K562 (cell line): ENCODE data around the gene LCNL1. TPM values are rescaled to one million over a fixed set of nuclear protein-coding genes. Genes with fewer than 3 reads are reported as not detected.
A peak's percentile ranks its signal among the peaks of the same experiment; 100 is the strongest.

Experiments
- ARNT ChIP-seq, 2 experiments: fragments of 450-650 bp; IDR thresholded peaks; 2 replicates each; pipeline ENCODE4 v1.6.1; 2016; ENCODE audit warnings: mild to moderate bottlenecking in 1 of 2
- BCL6 ChIP-seq: fragments of 250-450 bp; sonication (Bioruptor Pico); IDR thresholded peaks from 2 replicates; pipeline ENCODE4 v1.4.0; 2020
- BRD9 ChIP-seq: fragments of 450-650 bp; IDR thresholded peaks from 2 replicates; pipeline ENCODE4 v1.6.1; 2018; ENCODE audit warnings: low read depth; ENCODE audit not compliant: partially characterized antibody
- DDX20 ChIP-seq: fragments of 450-650 bp; IDR thresholded peaks from 2 replicates; pipeline ENCODE4 v1.6.1; 2016; ENCODE audit warnings: missing genetic modification characterization, low read depth, mild to moderate bottlenecking, missing compliant biosample characterization, moderate library complexity
- MCM2 ChIP-seq: fragments of 450-650 bp; IDR thresholded peaks from 2 replicates; pipeline ENCODE4 v1.6.1; 2017; ENCODE audit warnings: low read depth, mild to moderate bottlenecking
- MED1 ChIP-seq: sonication (generic); formaldehyde crosslinking; IDR thresholded peaks from 2 replicates; pipeline ENCODE4 v1.8.1; 2023; ENCODE audit warnings: missing genetic modification reagents, borderline replicate concordance
- MLX ChIP-seq, 2 experiments: fragments of 450-650 bp in 1 of 2; sonication (generic) in 1 of 2; formaldehyde crosslinking; conservative IDR thresholded peaks; 2 replicates each; pipeline versions ENCODE4 v1.4.0 to v1.8.1; 2020 to 2022; ENCODE audit warnings: mild to moderate bottlenecking in 1 of 2, missing genetic modification reagents in 1 of 2
- POU5F1 ChIP-seq: fragments of 150-350 bp; IDR thresholded peaks from 2 replicates; pipeline ENCODE4 v1.6.1; 2014; ENCODE audit warnings: borderline replicate concordance, low read length, low read depth, mild to moderate bottlenecking; ENCODE audit not compliant: partially characterized antibody
- ZNF347 ChIP-seq: fragments of 450-650 bp; formaldehyde crosslinking; IDR thresholded peaks from 2 replicates; pipeline ENCODE4 v1.4.0; 2020; ENCODE audit warnings: low read depth, mild to moderate bottlenecking, moderate library complexity
- ZNF436 ChIP-seq: fragments of 250-450, 450-650 bp; sonication (Bioruptor Pico); formaldehyde crosslinking; IDR thresholded peaks from 2 replicates; pipeline ENCODE4 v1.7.0; 2020; ENCODE audit warnings: mild to moderate bottlenecking
- polyA plus RNA-seq, 8 experiments: library from polyadenylated mRNA; depleted of rRNA in 4 of 8; stranded (reverse) in 5 of 8; unstranded in 3 of 8; fragments of >200 nt; fragmentation: Nextera tagmentation in 2 of 8; fragmentation: Illumina TruSeq in 1 of 8; extraction: Ambion mirVana in 2 of 8; extraction: Trizol in 1 of 8; gene quantifications; 2 replicates each; pipeline versions ENCODE4 v1.2.1 to v1.2.3, GENCODE V29; 2011 to 2014; ENCODE audit warnings: inconsistent platforms in 1 of 8, missing spikeins in 1 of 8
- total RNA-seq, 7 experiments: library from RNA; depleted of rRNA in 6 of 7; stranded (reverse); fragments of >200 nt in 6 of 7; fragmentation: Illumina TruSeq in 2 of 7; extraction: Trizol in 2 of 7; gene quantifications; 2 replicates each; pipeline versions ENCODE4 v1.2.1 to v1.2.3, GENCODE V29; 2011 to 2021; ENCODE audit warnings: low replicate concordance in 1 of 7
- TF ChIP-seq, protein P1 (sequence below): fragments of 450-650 bp; IDR thresholded peaks from 2 replicates; pipeline ENCODE4 v1.6.1; 2016; ENCODE audit warnings: mild to moderate bottlenecking, moderate library complexity

The LCNL1 gene
- total and polyA plus RNA-seq, 9 of the 15 experiments (the other 6 are each of a cell fraction or from before 2014, with no cell fraction given) = 0.04 to 0.16 (median 0.04) TPM; not detected in 4

DNA sequence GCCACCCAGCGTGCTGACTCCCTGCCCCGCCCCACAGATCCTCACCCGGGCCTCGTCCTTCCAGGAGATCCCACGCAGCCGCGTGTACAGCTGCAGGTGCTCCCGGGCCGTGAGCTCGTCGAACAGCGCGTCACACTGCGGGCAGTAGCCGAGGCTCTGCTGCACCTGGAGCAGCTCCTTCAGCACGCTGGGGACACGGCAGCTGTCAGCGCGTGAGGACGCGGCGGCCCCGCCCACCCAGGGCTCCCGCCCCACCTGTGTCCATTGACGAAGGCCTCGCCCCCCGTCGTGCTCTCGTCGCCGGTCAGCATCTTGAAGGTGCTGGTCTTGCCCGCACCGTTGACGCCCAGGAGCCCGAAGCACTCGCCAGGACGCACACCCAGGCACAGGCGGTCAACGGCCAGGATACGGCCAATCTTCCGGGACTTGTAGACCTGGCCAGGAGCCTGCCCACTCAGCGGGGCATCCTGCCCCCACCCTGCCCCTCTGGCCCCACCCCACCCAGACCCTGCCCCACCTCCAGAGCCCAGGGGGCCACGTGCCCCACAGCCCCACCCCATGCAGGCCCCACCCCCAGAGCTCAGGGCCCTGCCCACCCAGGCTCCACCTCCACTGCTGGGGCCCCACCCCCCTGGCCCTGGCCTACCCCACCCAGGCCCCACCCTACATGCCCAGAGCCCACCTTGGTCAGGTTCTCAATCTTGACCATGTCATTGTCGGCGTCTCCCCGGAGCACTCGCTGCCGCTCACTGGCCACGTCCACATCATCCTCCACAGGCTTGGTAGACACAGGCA is 27.3 kb downstream of the LCNL1 start (continued):
- TF ChIP-seq, protein P1, sequence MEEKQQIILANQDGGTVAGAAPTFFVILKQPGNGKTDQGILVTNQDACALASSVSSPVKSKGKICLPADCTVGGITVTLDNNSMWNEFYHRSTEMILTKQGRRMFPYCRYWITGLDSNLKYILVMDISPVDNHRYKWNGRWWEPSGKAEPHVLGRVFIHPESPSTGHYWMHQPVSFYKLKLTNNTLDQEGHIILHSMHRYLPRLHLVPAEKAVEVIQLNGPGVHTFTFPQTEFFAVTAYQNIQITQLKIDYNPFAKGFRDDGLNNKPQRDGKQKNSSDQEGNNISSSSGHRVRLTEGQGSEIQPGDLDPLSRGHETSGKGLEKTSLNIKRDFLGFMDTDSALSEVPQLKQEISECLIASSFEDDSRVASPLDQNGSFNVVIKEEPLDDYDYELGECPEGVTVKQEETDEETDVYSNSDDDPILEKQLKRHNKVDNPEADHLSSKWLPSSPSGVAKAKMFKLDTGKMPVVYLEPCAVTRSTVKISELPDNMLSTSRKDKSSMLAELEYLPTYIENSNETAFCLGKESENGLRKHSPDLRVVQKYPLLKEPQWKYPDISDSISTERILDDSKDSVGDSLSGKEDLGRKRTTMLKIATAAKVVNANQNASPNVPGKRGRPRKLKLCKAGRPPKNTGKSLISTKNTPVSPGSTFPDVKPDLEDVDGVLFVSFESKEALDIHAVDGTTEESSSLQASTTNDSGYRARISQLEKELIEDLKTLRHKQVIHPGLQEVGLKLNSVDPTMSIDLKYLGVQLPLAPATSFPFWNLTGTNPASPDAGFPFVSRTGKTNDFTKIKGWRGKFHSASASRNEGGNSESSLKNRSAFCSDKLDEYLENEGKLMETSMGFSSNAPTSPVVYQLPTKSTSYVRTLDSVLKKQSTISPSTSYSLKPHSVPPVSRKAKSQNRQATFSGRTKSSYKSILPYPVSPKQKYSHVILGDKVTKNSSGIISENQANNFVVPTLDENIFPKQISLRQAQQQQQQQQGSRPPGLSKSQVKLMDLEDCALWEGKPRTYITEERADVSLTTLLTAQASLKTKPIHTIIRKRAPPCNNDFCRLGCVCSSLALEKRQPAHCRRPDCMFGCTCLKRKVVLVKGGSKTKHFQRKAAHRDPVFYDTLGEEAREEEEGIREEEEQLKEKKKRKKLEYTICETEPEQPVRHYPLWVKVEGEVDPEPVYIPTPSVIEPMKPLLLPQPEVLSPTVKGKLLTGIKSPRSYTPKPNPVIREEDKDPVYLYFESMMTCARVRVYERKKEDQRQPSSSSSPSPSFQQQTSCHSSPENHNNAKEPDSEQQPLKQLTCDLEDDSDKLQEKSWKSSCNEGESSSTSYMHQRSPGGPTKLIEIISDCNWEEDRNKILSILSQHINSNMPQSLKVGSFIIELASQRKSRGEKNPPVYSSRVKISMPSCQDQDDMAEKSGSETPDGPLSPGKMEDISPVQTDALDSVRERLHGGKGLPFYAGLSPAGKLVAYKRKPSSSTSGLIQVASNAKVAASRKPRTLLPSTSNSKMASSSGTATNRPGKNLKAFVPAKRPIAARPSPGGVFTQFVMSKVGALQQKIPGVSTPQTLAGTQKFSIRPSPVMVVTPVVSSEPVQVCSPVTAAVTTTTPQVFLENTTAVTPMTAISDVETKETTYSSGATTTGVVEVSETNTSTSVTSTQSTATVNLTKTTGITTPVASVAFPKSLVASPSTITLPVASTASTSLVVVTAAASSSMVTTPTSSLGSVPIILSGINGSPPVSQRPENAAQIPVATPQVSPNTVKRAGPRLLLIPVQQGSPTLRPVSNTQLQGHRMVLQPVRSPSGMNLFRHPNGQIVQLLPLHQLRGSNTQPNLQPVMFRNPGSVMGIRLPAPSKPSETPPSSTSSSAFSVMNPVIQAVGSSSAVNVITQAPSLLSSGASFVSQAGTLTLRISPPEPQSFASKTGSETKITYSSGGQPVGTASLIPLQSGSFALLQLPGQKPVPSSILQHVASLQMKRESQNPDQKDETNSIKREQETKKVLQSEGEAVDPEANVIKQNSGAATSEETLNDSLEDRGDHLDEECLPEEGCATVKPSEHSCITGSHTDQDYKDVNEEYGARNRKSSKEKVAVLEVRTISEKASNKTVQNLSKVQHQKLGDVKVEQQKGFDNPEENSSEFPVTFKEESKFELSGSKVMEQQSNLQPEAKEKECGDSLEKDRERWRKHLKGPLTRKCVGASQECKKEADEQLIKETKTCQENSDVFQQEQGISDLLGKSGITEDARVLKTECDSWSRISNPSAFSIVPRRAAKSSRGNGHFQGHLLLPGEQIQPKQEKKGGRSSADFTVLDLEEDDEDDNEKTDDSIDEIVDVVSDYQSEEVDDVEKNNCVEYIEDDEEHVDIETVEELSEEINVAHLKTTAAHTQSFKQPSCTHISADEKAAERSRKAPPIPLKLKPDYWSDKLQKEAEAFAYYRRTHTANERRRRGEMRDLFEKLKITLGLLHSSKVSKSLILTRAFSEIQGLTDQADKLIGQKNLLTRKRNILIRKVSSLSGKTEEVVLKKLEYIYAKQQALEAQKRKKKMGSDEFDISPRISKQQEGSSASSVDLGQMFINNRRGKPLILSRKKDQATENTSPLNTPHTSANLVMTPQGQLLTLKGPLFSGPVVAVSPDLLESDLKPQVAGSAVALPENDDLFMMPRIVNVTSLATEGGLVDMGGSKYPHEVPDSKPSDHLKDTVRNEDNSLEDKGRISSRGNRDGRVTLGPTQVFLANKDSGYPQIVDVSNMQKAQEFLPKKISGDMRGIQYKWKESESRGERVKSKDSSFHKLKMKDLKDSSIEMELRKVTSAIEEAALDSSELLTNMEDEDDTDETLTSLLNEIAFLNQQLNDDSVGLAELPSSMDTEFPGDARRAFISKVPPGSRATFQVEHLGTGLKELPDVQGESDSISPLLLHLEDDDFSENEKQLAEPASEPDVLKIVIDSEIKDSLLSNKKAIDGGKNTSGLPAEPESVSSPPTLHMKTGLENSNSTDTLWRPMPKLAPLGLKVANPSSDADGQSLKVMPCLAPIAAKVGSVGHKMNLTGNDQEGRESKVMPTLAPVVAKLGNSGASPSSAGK = peak; percentile 24; the same call in 1 of the 2 replicates
- TF ChIP-seq ZNF347 (CRISPR knock-in tag) = no peak
- TF ChIP-seq MCM2 = no peak
- no peak for TF ChIP-seq POU5F1
- no peak for TF ChIP-seq MLX (CRISPR knock-in tag; conservative IDR thresholded peaks at IDR 0.05)
- TF ChIP-seq BRD9 = no peak
- TF ChIP-seq BCL6 (CRISPR knock-in tag) = no peak
- TF ChIP-seq DDX20 (tag) = no peak
- TF ChIP-seq ZNF436 = no peak
- no peak for TF ChIP-seq ARNT (IDR thresholded peaks at IDR 0.05)
- TF ChIP-seq MED1 = no peak
